D721Med (cell line): ENCODE data around the gene PDLIM5.
A peak's percentile ranks its signal among the peaks of the same experiment; 100 is the strongest.
"Not testable (repeated sequence)": the region's sequence is repeated elsewhere in the genome, so short reads cannot be mapped to it uniquely, and the experiment has no call there.

ENCODE experiments used
- DNase-seq: peaks from one replicate; pipeline ENCODE4 v3.0.0; 2011; ENCODE audit warnings: low spot score; ENCODE audit not compliant: insufficient read length
- FAIRE-seq: peaks from 2 replicates; lab custom pipeline; 2011; peaks lifted over from hg19 to GRCh38; lab: Jason Lieb, UNC
- CTCF ChIP-seq: IDR thresholded peaks from 2 replicates; pipeline ENCODE4 v1.5.1; 2012; ENCODE audit warnings: mild to moderate bottlenecking, control low read depth; ENCODE audit not compliant: insufficient read depth; ENCODE audit errors: missing control alignments

PDLIM5 gene

GRCh38 chr4:94451695-94452475, at the start of gene PDLIM5:
TSS of gene PDLIM5 (plus strand) at chr4:94451942. CDS start at chr4:94455289, 3,347 bp downstream.
- TF ChIP-seq CTCF, result no peak
- DNase-seq (peak; percentile 66), FAIRE-seq (no peak)

GRCh38 chr4:94402439-94402838, 49.3 kb upstream of the PDLIM5 start:
- not testable (repeated sequence) for DNase-seq, FAIRE-seq

GRCh38 chr4:94403751-94404150, 48.0 kb upstream of the PDLIM5 start:
- DNase-seq, result no peak
- no peak for TF ChIP-seq CTCF
- FAIRE-seq, result no peak

- TF ChIP-seq CTCF, result peak; percentile 87
- DNase-seq (no peak), FAIRE-seq (peak; percentile 53)
Measured at GRCh38 chr4:94406668-94407437, 44.9 kb upstream of the PDLIM5 start.

- TF ChIP-seq CTCF, result no peak
- DNase-seq, result no peak
- FAIRE-seq, result no peak
Measured at GRCh38 chr4:94407846-94408245, 43.9 kb upstream of the PDLIM5 start.

GRCh38 chr4:94408549-94409374, 43.0 kb upstream of the PDLIM5 start:
- no peak for TF ChIP-seq CTCF
- FAIRE-seq (no peak), DNase-seq (no peak)

GRCh38 chr4:94409375-94409679, 42.4 kb upstream of the PDLIM5 start:
- DNase-seq (no peak), FAIRE-seq (no peak)
- no peak for TF ChIP-seq CTCF
